Keratinocyte (primary cell): ENCODE measurements around the gene ATG2B. TPM values are rescaled to one million over a fixed set of nuclear protein-coding genes. Genes with fewer than 3 reads are reported as not detected.
A peak's percentile ranks its signal among the peaks of the same experiment; 100 is the strongest.

Experiments used
- DNase-seq: peaks from one replicate; pipeline ENCODE4 v3.0.0-alpha.2; 2011; ENCODE audit warnings: low read depth, missing footprints, low spot score
- FAIRE-seq: peaks from 2 replicates; lab custom pipeline; 2011; peaks lifted over from hg19 to GRCh38; lab: Jason Lieb, UNC
- H2AFZ ChIP-seq: 2 replicates; pipeline ENCODE4 v1.6.0; 2012; ENCODE audit warnings: low read length, control low read depth, inconsistent platforms; ENCODE audit not compliant: control insufficient read depth
- H3K27ac ChIP-seq: 2 replicates; pipeline ENCODE4 v1.5.1; 2011; ENCODE audit warnings: low read length; ENCODE audit not compliant: control insufficient read depth, insufficient read depth
- H3K27me3 ChIP-seq: 3 replicates; pipeline ENCODE4 v1.6.0; 2011; ENCODE audit warnings: low read length; ENCODE audit not compliant: control insufficient read depth, insufficient read depth; ENCODE audit errors: extremely low read depth
- H3K36me3 ChIP-seq, 2 experiments: 2 replicates in 1 of 2; 3 replicates in 1 of 2; pipeline ENCODE4 v1.5.1; 2011; ENCODE audit warnings: low read length in 2 of 2, mild to moderate bottlenecking in 1 of 2; ENCODE audit not compliant: control insufficient read depth in 2 of 2, insufficient read depth in 2 of 2; ENCODE audit errors: extremely low read depth in 1 of 2
- H3K4me1 ChIP-seq: 3 replicates; pipeline ENCODE4 v1.5.1; 2011; ENCODE audit warnings: low read length; ENCODE audit not compliant: control insufficient read depth, insufficient read depth; ENCODE audit errors: extremely low read depth
- H3K4me2 ChIP-seq: 3 replicates; pipeline ENCODE4 v1.6.0; 2011; ENCODE audit warnings: low read depth, low read length; ENCODE audit not compliant: control insufficient read depth, insufficient read depth; ENCODE audit errors: extremely low read depth
- H3K4me3 ChIP-seq, 3 experiments: fragments of 200-600 bp in 1 of 3; sonication (generic) in 1 of 3; 2 replicates in 2 of 3; 3 replicates in 1 of 3; pipeline ENCODE4 v1.5.1; 2011 to 2016; ENCODE audit warnings: low read length in 3 of 3, mild to moderate bottlenecking in 3 of 3, control low read depth in 2 of 3, inconsistent platforms in 1 of 3, low read depth in 1 of 3, mixed read lengths in 1 of 3, mixed run types in 1 of 3, moderate library complexity in 1 of 3; ENCODE audit not compliant: control insufficient read depth in 2 of 3, insufficient read depth in 2 of 3; ENCODE audit errors: extremely low read depth in 1 of 3
- H3K79me2 ChIP-seq: 2 replicates; pipeline ENCODE4 v1.6.0; 2012; ENCODE audit warnings: low read length; ENCODE audit not compliant: control insufficient read depth, insufficient read depth
- H3K9ac ChIP-seq: 3 replicates; pipeline ENCODE4 v1.6.0; 2011; ENCODE audit warnings: low read length; ENCODE audit not compliant: control insufficient read depth, insufficient read depth; ENCODE audit errors: extremely low read depth
- H3K9me1 ChIP-seq: 3 replicates; pipeline ENCODE4 v1.6.0; 2011; ENCODE audit warnings: low read length; ENCODE audit not compliant: control insufficient read depth, insufficient read depth; ENCODE audit errors: extremely low read depth
- H3K9me3 ChIP-seq: 2 replicates; pipeline ENCODE4 v1.5.1; 2012; ENCODE audit warnings: low read depth, low read length; ENCODE audit not compliant: control insufficient read depth
- H4K20me1 ChIP-seq: 3 replicates; pipeline ENCODE4 v1.6.0; 2011; ENCODE audit warnings: low read length; ENCODE audit not compliant: control insufficient read depth, insufficient read depth; ENCODE audit errors: extremely low read depth
- EZH2 ChIP-seq: IDR thresholded peaks from one replicate; pipeline ENCODE4 v1.6.1; 2012; ENCODE audit warnings: inconsistent platforms, mild to moderate bottlenecking, low read length, moderate library complexity
- dilution Hi-C: fragments of 300-500 bp; cut with MboI; formaldehyde crosslinking; loops from one replicate; pipeline ENCODE4 v1.7.0; 2020; ENCODE audit warnings: low sequenced_read_pairs; ENCODE audit not compliant: extremely low pct_ligation_motif_present
- polyA plus RNA-seq, 5 experiments: library from polyadenylated mRNA; depleted of rRNA in 3 of 5; stranded (reverse) in 3 of 5; stranded (forward) in 1 of 5; unstranded in 1 of 5; fragments of >200 nt; gene quantifications; 1 replicate in 1 of 5; 2 replicates in 3 of 5; 3 replicates in 1 of 5; pipeline versions ENCODE4 v1.2.1 to v1.2.3, GENCODE V29; 2011 to 2012; ENCODE audit warnings: missing spikeins in 2 of 5, low read depth in 1 of 5, low replicate concordance in 1 of 5
- TF ChIP-seq, protein P1 (sequence below), 3 experiments: IDR thresholded peaks in 1 of 3; conservative IDR thresholded peaks in 1 of 3; optimal IDR thresholded peaks in 1 of 3; 2 replicates in 2 of 3; 3 replicates in 1 of 3; pipeline versions ENCODE3 to v1.5.1; 2011; ENCODE audit warnings: low read length in 3 of 3, mild to moderate bottlenecking in 3 of 3, moderate library complexity in 2 of 3, control low read depth in 1 of 3, inconsistent platforms in 1 of 3; ENCODE audit not compliant: insufficient read depth in 2 of 3; ENCODE audit errors: extremely low read depth in 1 of 3

The ATG2B gene
- polyA plus RNA-seq, 1 donor (not counting 4 experiments of a cell fraction or from before 2014, with no cell fraction given), result 11.4 TPM

DNA sequence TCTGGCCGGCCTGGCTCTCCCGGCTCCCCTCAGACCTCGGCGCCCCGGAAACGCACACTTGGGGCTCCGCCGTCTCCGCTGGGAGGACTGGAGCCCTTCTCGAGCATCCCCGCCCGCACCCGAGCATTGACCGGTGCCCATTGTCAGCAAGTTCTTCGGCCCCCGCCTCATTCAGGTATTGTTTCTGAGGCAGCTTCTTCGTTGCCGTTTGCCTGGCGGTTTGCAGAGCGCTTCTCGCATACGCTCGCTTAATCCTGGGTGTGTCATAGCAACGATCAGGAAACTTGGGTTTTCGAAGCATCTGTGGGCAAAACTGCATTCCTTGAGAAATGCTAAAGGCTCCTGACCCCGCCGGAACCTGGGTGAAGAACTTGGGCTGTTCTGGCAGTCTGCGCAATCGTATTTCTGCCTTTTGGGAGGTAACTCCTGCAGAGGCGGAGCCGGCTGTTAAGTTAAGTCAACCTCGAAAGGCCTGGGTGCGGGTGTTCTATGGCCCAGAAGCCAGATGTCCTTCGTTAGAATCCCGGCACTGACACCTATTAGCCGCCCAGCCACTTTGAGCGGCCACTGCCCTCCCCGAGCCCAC lies 703 bp upstream of the ATG2B start:
- peak overlapping the region; percentile 84 for H3K9ac ChIP-seq
- H3K36me3 ChIP-seq, result peaks cover 0 to 1% of the 10 kb centered on the region in 2 experiments
- peak overlapping the region; percentile 87 for H3K4me2 ChIP-seq
- H2AFZ ChIP-seq, result peak overlapping the region; percentile 95
- H3K4me3 ChIP-seq, result peak overlapping the region; percentile 88 to 98 (median 94)
- DNase-seq (no peak), FAIRE-seq (peak; percentile 69)
- H3K4me1 ChIP-seq, result peaks cover 18% of the 10 kb centered on the region
- H4K20me1 ChIP-seq, result no peaks in the 10 kb centered on the region
- no peaks in the 10 kb centered on the region for H3K27me3 ChIP-seq
- no peaks in the 10 kb centered on the region for H3K9me3 ChIP-seq
- H3K27ac ChIP-seq, result peak overlapping the region; percentile 77
- dilution Hi-C loops, result no loop called here
- no peak for TF ChIP-seq EZH2
- TF ChIP-seq, protein P1, sequence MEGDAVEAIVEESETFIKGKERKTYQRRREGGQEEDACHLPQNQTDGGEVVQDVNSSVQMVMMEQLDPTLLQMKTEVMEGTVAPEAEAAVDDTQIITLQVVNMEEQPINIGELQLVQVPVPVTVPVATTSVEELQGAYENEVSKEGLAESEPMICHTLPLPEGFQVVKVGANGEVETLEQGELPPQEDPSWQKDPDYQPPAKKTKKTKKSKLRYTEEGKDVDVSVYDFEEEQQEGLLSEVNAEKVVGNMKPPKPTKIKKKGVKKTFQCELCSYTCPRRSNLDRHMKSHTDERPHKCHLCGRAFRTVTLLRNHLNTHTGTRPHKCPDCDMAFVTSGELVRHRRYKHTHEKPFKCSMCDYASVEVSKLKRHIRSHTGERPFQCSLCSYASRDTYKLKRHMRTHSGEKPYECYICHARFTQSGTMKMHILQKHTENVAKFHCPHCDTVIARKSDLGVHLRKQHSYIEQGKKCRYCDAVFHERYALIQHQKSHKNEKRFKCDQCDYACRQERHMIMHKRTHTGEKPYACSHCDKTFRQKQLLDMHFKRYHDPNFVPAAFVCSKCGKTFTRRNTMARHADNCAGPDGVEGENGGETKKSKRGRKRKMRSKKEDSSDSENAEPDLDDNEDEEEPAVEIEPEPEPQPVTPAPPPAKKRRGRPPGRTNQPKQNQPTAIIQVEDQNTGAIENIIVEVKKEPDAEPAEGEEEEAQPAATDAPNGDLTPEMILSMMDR (optimal IDR thresholded peaks at IDR 0.05 in 1 of 3, IDR thresholded peaks at IDR 0.05 in 1 of 3, conservative IDR thresholded peaks at IDR 0.05 in 1 of 3; ENCODE audit: extremely low read depth in 1 of 3, insufficient read depth in 2 of 3, low read length in 3 of 3), result no peak
- peaks cover 4% of the 10 kb centered on the region for H3K9me1 ChIP-seq
- H3K79me2 ChIP-seq, result peaks cover 76% of the 10 kb centered on the region

DNA sequence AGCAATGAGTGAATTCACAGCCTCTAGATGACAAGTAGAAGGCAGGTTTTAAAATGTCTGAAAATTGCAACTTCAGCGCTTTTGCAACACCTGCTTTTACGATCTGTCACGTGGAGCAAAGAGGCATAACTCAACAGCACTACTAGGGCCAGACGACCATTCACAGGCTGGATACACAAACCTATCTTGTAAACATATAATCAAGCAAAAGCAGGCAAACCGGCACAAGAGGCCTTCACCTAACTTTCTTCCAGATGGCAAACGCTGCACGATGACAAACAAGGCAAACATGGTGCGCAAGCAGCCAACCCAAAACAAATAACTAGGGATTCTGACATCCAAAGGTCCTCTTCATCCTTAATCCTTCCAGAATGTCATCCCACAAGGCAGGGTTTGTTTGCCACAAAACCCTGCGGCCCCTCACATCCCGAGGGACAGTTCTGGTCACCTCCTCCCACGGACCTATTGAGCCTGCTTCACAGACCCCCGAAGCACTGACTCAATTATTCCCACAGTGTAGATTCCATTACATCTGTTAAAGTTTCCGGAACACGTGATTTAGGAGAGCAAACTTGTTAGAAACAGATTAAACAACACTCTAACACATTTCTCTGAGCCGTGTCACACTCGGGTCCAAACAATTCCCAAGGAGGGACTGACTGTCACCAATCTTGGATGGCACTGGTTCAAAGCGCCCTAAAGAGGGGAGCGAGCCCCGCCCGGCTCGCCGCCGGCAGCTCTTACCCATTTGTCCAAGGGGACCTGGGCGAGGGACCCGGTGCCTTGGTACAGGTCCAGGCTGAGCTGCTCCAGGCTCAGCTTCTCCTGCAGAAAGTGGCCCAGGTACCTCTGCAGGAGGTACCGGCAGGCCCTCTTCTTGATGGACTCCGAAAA lies 823 bp downstream of the ATG2B start:
- Histone ChIP-seq H3K9ac (peak overlapping the region; percentile 82), H4K20me1 (no peaks in the 10 kb centered on the region), H3K4me1 (peaks cover 18% of the 10 kb centered on the region), H3K4me2 (peak overlapping the region; percentile 73), H3K36me3 (peaks cover 0 to 1% of the 10 kb centered on the region in 2 experiments), H3K4me3 (peak overlapping the region; percentile 73 to 98 (median 94)), H3K27me3 (no peaks in the 10 kb centered on the region), H3K27ac (peak overlapping the region; percentile 59), H3K9me1 (peaks cover 4% of the 10 kb centered on the region), H2AFZ (peak overlapping the region; percentile 78), H3K79me2 (peaks cover 63% of the 10 kb centered on the region), H3K9me3 (no peaks in the 10 kb centered on the region)
- FAIRE-seq (peak; percentile 41), DNase-seq (no peak)
- dilution Hi-C loops, result no loop called here
- no peak for TF ChIP-seq EZH2
- TF ChIP-seq, protein P1 (optimal IDR thresholded peaks at IDR 0.05 in 1 of 3, IDR thresholded peaks at IDR 0.05 in 1 of 3, conservative IDR thresholded peaks at IDR 0.05 in 1 of 3; ENCODE audit: extremely low read depth in 1 of 3, insufficient read depth in 2 of 3, low read length in 3 of 3), result no peak
